Forelimb muscle (tissue), 1 donor: ENCODE results near the gene ZNF326. TPM values are rescaled to one million over a fixed set of nuclear protein-coding genes. Genes with fewer than 3 reads are reported as not detected.

Experiments
- DNase-seq: peaks from one replicate; pipeline ENCODE4 v3.0.0-alpha.2; 2013; ENCODE audit warnings: low read depth
- polyA plus RNA-seq: library from polyadenylated mRNA; unstranded; fragments of 120-200 nt; gene quantifications from one replicate; pipeline ENCODE4 v1.2.1, GENCODE V29; 2013; ENCODE audit not compliant: insufficient read length

Gene ZNF326, protein sequence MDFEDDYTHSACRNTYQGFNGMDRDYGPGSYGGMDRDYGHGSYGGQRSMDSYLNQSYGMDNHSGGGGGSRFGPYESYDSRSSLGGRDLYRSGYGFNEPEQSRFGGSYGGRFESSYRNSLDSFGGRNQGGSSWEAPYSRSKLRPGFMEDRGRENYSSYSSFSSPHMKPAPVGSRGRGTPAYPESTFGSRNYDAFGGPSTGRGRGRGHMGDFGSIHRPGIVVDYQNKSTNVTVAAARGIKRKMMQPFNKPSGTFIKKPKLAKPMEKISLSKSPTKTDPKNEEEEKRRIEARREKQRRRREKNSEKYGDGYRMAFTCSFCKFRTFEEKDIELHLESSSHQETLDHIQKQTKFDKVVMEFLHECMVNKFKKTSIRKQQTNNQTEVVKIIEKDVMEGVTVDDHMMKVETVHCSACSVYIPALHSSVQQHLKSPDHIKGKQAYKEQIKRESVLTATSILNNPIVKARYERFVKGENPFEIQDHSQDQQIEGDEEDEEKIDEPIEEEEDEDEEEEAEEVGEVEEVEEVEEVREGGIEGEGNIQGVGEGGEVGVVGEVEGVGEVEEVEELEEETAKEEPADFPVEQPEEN
- polyA plus RNA-seq, result 23.0 TPM

GRCh38 chr1:89994805-89995597 is at the start of gene ZNF326:
Gene ZNF326 (plus strand): TSS chr1:89995110. CDS start chr1:89995258, 148 bp downstream.
- peak; percentile 63 for DNase-seq

GRCh38 chr1:89945852-89946476 is 48.9 kb upstream of the ZNF326 start:
- DNase-seq, result no peak

- DNase-seq, result no peak
These were observed 48.4 kb upstream of the ZNF326 start for GRCh38 chr1:89946532-89946931.

GRCh38 chr1:89948722-89949345 is 46.1 kb upstream of the ZNF326 start:
- no peak for DNase-seq

DNA sequence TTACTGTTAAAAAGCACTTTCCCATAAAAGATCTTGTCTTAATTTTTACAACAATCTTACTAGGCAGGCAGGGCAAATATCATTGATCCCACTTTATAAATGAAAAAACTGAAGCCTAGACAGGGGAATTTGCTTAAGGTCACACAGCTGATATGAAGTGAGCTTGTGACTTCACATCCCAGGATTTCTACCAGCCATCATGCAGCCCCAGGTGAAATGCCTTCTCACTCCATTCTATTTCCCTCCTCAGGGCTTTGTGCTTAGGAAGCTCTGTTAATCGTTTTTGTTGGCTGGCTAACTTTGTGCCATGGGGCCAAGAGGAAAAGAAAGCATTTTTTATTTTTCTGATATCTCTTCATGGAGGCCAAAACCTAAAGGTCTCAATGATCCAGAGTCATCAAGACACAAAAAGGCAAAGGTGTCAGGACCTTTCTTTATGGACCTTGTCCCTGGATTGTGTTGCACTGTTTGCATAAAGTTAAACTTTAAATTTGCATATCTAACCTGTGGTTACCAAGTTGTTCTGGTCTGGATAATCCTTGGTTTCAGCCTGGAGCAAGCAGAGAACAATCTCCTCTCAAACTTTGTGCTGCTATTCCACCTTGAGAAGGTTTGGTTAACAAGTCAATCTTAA is 44.8 kb upstream of the ZNF326 start:
- no peak for DNase-seq

GRCh38 chr1:89950703-89951102 is 44.2 kb upstream of the ZNF326 start:
- DNase-seq, result no peak

DNA sequence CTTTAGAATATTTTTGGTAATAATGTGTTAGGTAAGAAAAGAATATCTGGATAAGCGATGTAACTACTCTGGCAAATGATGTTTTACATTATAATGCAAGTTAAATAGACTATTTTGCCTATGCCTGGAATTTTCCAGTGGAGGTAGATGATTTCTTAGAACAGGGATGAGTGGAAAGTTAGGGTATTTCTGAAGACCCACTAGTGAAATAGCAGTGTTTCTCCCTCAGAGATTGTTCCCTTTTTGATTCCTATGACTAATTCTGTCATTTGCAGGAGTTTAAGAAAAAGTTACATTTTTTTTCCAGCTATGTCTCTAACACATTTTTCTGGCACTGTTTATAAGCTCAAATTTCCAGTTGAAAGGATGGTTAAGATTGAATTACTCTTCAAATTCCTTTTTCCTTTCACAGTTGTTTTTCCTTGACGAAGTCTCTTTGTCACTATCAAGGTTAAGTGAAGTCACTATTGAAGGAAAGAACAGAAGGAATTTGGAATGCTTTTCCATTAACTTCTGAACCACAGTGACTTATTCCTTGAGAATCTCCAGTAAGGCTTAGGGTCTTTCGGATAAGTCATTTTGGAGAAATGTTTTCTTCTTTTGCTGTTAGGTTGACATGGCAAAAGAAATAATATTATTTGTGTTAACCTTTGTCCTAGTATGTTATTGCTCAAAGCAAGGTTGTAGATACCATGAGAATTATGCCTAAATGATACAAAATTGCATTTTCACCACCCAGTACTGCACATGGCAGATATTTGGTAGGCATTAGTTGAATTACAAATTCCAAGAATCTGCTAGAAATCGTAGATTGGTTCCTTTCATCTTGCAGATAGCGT is 42.9 kb upstream of the ZNF326 start:
- DNase-seq, result no peak

DNA sequence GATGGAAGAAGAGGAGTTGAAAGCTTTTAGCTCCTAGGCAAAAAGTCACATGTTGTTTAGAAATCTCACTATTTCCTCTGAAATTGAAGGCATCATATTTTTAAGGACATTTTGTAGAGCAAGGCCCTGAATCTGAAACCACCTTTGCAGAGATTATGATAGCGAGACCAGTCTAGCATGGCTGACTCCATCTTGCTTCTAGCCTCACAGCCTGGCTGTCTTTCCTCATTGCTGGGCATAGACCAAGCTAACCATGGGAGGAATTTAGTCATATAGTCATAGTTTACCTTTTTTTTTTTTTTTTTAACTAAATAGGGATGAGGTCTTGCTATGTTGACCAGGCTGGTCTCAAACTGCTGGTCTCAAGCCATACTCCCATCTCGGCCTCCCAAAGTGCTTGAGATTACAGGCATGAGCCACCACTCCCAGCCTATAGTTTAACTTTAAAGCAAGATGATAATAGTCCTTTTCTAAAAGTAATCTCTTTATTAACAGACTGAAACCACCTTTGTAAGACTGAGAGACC is 42.2 kb upstream of the ZNF326 start:
- no peak for DNase-seq

DNA sequence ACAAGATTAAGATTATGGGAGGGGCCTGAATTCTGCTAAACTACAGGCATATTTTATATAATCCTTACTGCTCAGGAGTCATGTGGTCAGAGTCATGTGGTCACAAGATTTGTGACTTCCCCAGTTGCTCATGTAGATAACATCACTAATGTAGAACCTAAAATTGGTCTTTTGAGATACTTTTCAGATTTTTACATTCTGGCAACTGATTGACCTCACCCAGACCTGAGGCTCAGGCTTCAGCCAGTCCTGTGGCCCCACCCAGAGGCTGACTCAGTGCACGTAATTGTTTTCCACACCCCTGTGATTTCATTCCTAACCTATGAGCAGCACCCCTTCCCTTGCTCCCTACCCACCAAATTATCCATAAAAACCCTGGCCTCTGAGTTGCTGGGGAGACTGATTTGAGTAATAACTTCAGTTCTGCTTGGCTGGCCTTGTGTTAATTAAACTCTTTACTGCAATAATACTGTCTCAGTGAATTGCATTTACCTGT is 41.7 kb upstream of the ZNF326 start:
- DNase-seq, result no peak

DNA sequence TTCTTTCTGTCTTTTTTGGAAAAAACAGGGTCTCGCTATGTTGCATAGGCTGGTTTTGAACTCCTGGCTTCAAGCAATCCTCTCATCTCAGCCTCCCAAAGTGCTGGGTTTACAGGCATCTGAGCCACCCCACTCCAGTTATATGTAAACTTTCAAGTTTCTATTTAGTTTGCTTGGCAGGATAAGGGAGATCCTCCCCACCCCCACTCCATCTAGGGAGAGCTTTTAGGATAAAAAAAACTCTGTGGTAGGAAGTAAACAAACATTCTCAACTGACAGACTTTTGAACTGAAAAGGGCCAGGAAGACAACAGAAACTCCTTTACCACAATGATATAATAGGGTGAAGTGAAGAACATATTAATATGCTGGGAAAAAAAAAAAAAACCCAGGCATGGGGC is 41.0 kb upstream of the ZNF326 start:
- DNase-seq, result no peak

DNA sequence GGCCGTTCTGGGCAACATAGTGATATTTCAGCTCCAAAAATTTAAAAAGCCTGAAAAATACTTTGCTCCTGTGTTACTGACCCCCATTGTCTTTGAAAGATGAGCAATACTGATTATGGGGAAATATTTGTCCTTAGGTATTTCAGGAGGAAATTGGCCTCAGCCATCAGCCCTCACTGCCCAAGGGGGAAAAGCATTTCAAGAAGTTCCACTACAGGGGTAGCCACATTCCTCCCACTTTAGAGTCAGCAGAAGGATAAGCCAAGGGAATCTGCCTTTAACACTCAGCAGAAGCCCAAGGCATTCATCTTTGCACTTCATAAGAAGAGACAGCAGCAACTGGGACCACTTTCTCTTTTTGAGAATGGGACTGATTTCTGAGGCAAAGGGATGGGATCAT is 40.5 kb upstream of the ZNF326 start:
- DNase-seq, result no peak

DNA sequence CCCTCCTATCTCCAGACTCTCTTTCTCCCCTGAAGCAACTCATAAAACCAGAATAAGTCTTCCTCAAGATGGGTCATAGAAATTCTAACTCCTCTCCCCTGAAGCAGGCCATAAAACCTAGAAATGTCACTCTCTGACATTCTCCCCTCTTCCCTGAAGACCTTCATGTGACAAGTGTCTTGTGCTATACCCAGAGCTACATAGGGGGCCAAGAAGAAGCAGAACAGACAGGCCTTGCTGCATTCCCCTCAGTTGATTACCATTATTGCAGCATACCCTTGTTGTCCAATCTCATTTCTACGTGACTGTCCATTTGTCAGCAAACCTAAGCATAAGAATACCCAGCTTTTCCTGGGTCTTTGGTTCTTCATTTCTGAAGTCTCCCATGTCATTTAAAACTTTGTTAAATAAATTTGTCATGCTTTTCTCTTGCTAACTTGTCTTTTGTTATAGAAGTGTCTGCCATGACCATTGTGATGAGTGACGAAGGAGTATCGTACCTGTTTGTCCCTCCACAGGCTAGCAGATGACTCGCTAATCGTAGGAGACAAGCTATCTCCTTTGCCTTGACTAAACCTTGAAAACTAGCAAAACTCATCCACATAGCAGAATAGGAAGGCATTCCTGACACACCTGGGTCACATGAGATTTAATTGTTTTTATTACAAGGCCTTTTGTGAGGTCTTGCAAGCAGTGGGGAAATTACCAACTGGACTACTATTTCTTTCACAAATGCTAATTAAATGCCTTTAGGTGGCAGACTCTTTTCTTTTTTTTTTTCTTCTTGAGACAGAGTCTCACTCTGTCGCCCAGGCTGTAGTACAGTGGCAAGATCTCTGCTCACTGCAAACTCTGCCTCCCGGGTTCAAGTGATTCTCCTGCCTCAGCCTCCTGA is 39.4 kb upstream of the ZNF326 start:
- DNase-seq, result no peak

- no peak for DNase-seq
These were observed 37.8 kb upstream of the ZNF326 start for GRCh38 chr1:89957107-89957506.

DNA sequence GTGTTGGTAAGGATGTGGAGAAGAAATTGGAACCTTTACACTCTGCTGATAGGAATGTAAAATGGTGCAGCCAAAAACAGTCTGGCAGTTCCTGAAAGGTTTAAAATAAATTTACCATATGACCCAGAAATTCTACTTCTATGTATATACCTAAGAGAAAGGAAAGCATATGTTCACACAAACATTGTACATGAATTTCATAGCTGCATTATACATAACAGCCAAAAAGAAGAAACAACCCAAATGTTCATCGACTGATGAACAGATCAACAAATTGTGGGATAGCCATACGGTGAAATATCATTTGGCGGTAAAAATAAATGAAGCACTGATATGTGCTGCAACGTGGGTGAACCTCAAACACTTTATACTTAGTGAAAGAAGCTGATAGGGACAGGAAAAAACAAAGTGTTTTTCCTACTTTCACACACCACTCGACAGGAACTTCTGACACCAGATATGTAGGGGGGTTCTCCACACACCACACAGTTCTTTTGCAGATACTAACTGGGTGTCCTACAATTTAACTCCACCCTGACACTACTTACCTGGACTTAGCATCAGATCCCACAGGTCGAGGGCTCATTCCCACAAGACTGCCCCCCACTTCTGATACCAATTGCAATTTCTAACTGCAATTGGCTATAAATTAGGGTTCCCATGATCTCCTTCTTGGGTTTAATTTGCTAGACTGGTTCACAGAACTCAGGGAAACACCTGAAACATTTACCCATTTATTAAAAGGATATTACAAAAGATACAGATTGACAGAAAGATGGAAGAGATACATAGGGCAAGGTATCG is 35.9 kb upstream of the ZNF326 start:
- no peak for DNase-seq

DNA sequence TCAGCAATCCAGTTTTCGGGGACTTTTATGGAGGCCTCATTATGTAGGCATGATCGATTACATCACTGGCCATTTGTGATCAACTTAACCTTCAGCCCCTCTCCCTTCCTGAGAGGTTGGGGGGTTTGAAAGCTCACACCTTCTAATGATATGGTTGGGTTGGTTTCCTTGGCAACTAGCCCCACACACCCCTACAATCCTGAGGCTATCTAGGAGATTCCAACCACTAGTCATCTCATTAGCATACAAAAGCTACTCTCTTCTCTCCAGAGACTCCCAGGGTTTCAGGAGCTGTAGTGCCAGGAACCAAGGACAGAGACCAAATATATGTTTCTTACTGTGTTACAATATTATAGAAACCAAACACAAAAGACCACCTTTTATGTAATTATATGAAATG is 35.2 kb upstream of the ZNF326 start:
- no peak for DNase-seq

DNA sequence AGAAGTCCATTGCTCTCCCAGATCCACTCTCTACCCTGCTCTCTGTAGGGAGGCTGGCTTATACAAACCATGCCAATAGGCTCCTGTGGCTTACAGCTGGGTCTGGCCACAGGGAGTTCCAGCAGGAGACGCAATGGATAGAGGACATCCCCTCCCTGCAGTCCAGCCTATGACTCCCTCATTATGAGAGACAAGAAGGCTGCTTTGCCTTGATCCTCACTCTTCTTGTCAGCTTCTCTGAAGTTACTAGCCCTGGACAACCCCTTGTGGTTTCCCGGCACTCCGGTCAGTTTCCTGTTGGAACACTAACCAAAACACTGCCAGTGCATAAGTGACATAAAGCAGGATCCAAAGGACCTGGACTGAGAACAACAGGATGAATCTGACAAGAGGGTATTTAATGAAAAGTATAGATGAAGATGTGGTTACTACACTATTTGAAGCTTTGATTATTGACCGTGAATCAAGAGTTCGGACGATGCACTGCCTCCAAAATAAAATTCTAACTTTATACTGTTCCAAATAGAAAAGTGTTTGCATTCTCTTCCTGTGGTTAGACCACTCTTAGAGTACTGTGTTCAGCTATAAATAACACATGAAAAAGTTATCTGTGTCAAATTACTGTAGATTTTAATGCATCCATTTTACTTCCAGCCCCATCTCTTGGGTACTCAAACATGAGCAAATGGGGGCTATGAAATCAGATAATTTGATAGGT is 32.7 kb upstream of the ZNF326 start:
- no peak for DNase-seq

DNA sequence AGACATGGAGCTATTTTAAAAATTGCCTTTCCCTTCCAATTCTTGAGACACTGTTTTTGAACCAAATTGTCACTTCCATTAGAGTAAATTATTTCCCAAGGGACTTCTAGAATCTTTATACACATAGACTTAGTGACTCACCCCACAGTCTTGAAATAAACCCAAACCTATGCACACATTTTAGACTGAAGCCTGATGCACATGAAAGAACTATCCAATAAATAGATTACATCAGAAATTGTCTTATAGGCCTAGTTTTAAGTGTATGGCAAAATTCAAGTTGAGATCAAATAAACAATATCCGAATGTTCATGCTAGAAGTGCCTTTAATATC is 32.2 kb upstream of the ZNF326 start:
- no peak for DNase-seq
